Smooth muscle cell (in vitro differentiated cells): ENCODE results near the gene ADGRV1. TPM values are rescaled to one million over a fixed set of nuclear protein-coding genes. Genes with fewer than 3 reads are reported as not detected.
"Not testable (repeated sequence)": the region's sequence is repeated elsewhere in the genome, so short reads cannot be mapped to it uniquely, and the experiment has no call there.

Source experiments
- DNase-seq: peaks from one replicate; lab custom pipeline; 2025; ENCODE audit not compliant: unreplicated experiment; lab: John Stamatoyannopoulos, UW
- H2AFZ ChIP-seq: fragments of 200-600 bp; sonication (generic); 2 replicates; pipeline ENCODE4 v1.6.0; 2016; ENCODE audit warnings: antibody characterized with exemption, low read depth, mild to moderate bottlenecking
- H3F3A ChIP-seq: fragments of 200-600 bp; sonication (generic); 2 replicates; pipeline ENCODE4 v1.6.0; 2017; ENCODE audit warnings: antibody characterized with exemption, low read depth
- H3K27ac ChIP-seq: fragments of 200-600 bp; sonication (generic); 2 replicates; pipeline ENCODE4 v1.5.1; 2016; ENCODE audit warnings: low read depth, mild to moderate bottlenecking
- H3K27me3 ChIP-seq: fragments of 200-600 bp; sonication (generic); 2 replicates; pipeline ENCODE4 v1.6.1; 2016; ENCODE audit warnings: low read depth, mild to moderate bottlenecking
- H3K36me3 ChIP-seq: fragments of 200-600 bp; sonication (generic); 2 replicates; pipeline ENCODE4 v1.5.1; 2016; ENCODE audit warnings: low read depth
- H3K4me1 ChIP-seq: fragments of 200-600 bp; sonication (generic); 2 replicates; pipeline ENCODE4 v1.5.1; 2016; ENCODE audit warnings: low read depth
- H3K4me2 ChIP-seq: fragments of 200-600 bp; sonication (generic); 2 replicates; pipeline ENCODE4 v1.6.0; 2016; ENCODE audit warnings: mild to moderate bottlenecking
- H3K4me3 ChIP-seq: fragments of 200-600 bp; sonication (generic); 2 replicates; pipeline ENCODE4 v1.5.1; 2016; ENCODE audit warnings: mild to moderate bottlenecking
- H3K79me2 ChIP-seq: fragments of 200-600 bp; sonication (generic); 2 replicates; pipeline ENCODE4 v1.6.0; 2016; ENCODE audit warnings: low read depth, mild to moderate bottlenecking
- H3K9ac ChIP-seq: fragments of 200-600 bp; sonication (generic); 2 replicates; pipeline ENCODE4 v1.6.0; 2016; ENCODE audit warnings: low read depth
- H3K9me3 ChIP-seq: fragments of 200-600 bp; sonication (generic); replicated peaks from 2 replicates; pipeline ENCODE4 v1.5.1; 2016; ENCODE audit warnings: low read depth
- H4K20me1 ChIP-seq: fragments of 200-600 bp; sonication (generic); 2 replicates; pipeline ENCODE4 v1.6.0; 2016; ENCODE audit warnings: low read depth
- WGBS: methylation state at CpG from one replicate; pipeline ENCODE4 v1.1.7; 2016; ENCODE audit warnings: low lambda C conversion rate; 5-methylcytosine and 5-hydroxymethylcytosine counted together
- polyA plus RNA-seq: library from polyadenylated mRNA; unstranded; fragments of >200 nt; fragmentation: Nextera tagmentation; extraction: Ambion mirVana; gene quantifications from 2 replicates; pipeline ENCODE4 v1.2.1, GENCODE V29; 2016
- total RNA-seq: library from RNA; depleted of rRNA; stranded (reverse); fragments of >200 nt; gene quantifications from 2 replicates; pipeline ENCODE4 v1.2.3, GENCODE V29; 2014
- TF ChIP-seq, protein P1 (sequence below): fragments of 200-600 bp; sonication (generic); IDR thresholded peaks from 2 replicates; pipeline ENCODE4 v1.5.1; 2017; ENCODE audit warnings: borderline replicate concordance, mild to moderate bottlenecking, antibody characterized with exemption; ENCODE audit not compliant: insufficient read depth, poor library complexity, severe bottlenecking

ADGRV1 gene
- total and polyA plus RNA-seq, 2 experiments from 2014 or later, result 16.8 to 17.7 TPM

GRCh38 chr5:90921418-90921973 is 362.9 kb downstream of the ADGRV1 start:
- no peaks in the 10 kb centered on the region for H3K4me1 ChIP-seq
- H3K36me3 ChIP-seq, result no peaks in the 10 kb centered on the region
- no peak for DNase-seq
- H3K27me3 ChIP-seq, result no peaks in the 10 kb centered on the region
- no peaks in the 10 kb centered on the region for H3F3A ChIP-seq
- 98% methylated on average over 2 of the region's 2 CpGs for WGBS
- no peaks in the 10 kb centered on the region for H3K9me3 ChIP-seq
- H3K27ac ChIP-seq, result no peak overlapping the region
- H3K4me2 ChIP-seq, result no peak overlapping the region
- H2AFZ ChIP-seq, result no peak overlapping the region
- TF ChIP-seq, protein P1, sequence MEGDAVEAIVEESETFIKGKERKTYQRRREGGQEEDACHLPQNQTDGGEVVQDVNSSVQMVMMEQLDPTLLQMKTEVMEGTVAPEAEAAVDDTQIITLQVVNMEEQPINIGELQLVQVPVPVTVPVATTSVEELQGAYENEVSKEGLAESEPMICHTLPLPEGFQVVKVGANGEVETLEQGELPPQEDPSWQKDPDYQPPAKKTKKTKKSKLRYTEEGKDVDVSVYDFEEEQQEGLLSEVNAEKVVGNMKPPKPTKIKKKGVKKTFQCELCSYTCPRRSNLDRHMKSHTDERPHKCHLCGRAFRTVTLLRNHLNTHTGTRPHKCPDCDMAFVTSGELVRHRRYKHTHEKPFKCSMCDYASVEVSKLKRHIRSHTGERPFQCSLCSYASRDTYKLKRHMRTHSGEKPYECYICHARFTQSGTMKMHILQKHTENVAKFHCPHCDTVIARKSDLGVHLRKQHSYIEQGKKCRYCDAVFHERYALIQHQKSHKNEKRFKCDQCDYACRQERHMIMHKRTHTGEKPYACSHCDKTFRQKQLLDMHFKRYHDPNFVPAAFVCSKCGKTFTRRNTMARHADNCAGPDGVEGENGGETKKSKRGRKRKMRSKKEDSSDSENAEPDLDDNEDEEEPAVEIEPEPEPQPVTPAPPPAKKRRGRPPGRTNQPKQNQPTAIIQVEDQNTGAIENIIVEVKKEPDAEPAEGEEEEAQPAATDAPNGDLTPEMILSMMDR, result no peak
- no peaks in the 10 kb centered on the region for H4K20me1 ChIP-seq
- no peaks in the 10 kb centered on the region for H3K79me2 ChIP-seq
- H3K9ac ChIP-seq, result no peak overlapping the region
- no peak overlapping the region for H3K4me3 ChIP-seq

DNA sequence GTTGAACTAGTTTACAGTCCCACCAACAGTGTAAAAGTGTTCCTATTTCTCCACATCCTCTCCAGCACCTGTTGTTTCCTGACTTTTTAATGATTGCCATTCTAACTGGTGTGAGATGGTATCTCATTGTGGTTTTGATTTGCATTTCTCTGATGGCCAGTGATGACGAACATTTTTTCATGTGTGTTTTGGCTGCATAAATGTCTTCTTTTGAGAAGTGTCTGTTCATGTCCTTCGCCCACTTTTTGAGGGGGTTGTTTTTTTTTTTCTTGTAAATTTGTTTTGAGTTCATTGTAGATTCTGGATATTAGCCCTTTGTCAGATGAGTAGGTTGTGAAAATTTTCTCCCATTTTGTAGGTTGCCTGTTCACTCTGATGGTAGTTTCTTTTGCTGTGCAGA is 365.6 kb downstream of the ADGRV1 start:
- H3K27ac ChIP-seq, H3F3A ChIP-seq, H3K4me2 ChIP-seq, H3K4me1 ChIP-seq, H2AFZ ChIP-seq, H4K20me1 ChIP-seq, H3K36me3 ChIP-seq, H3K4me3 ChIP-seq, H3K9ac ChIP-seq, DNase-seq, H3K27me3 ChIP-seq, H3K79me2 ChIP-seq, H3K9me3 ChIP-seq: not testable (repeated sequence)
- 82% methylated on average over 2 of the region's 2 CpGs for WGBS

- not testable (repeated sequence) for DNase-seq, H4K20me1 ChIP-seq, H3F3A ChIP-seq, H3K79me2 ChIP-seq, H3K9me3 ChIP-seq, H3K27me3 ChIP-seq, H3K36me3 ChIP-seq, H3K9ac ChIP-seq
- Histone ChIP-seq H2AFZ (peak overlapping the region; percentile 24), H3K4me3 (peak overlapping the region; percentile 40), H3K4me2 (peak overlapping the region; percentile 78), H3K27ac (peak overlapping the region; percentile 79), H3K4me1 (peaks cover 36% of the 10 kb centered on the region)
- 15% methylated on average over 22 of the region's 29 CpGs for WGBS
These were observed 370.6 kb downstream of the ADGRV1 start for GRCh38 chr5:90929013-90929839.

GRCh38 chr5:90930062-90930461 is 371.5 kb downstream of the ADGRV1 start:
- no peaks in the 10 kb centered on the region for H3K79me2 ChIP-seq
- H3F3A ChIP-seq, result peaks cover 4% of the 10 kb centered on the region
- peak overlapping the region; percentile 78 for H3K4me2 ChIP-seq
- H4K20me1 ChIP-seq, result no peaks in the 10 kb centered on the region
- DNase-seq, result no peak
- peak overlapping the region; percentile 12 for H3K9ac ChIP-seq
- peak overlapping the region; percentile 79 for H3K27ac ChIP-seq
- H3K36me3 ChIP-seq, result no peaks in the 10 kb centered on the region
- peak overlapping the region; percentile 24 for H2AFZ ChIP-seq
- H3K4me3 ChIP-seq, result peak overlapping the region; percentile 40
- 91% methylated on average over 5 of the region's 5 CpGs for WGBS
- TF ChIP-seq, protein P1, result no peak
- no peaks in the 10 kb centered on the region for H3K9me3 ChIP-seq
- H3K4me1 ChIP-seq, result peaks cover 36% of the 10 kb centered on the region
- H3K27me3 ChIP-seq, result no peaks in the 10 kb centered on the region
